Coronary artery (tissue), 2 donors: ENCODE measurements around the gene CDC42SE2.
"Not testable (repeated sequence)": the region's sequence is repeated elsewhere in the genome, so short reads cannot be mapped to it uniquely, and the experiment has no call there.

ENCODE experiments used
- DNase-seq: peaks from one replicate; pipeline ENCODE4 v3.0.0-alpha.2; 2017; ENCODE audit warnings: low spot score
- H3K27ac ChIP-seq, 2 donors: fragments of 200-600 bp; sonication (generic); one replicate each; pipeline ENCODE4 v1.5.1; 2016 to 2019
- H3K4me3 ChIP-seq: fragments of 200-600 bp; sonication (generic); 2 replicates; pipeline ENCODE4 v1.5.1; 2016; ENCODE audit warnings: mild to moderate bottlenecking, moderate library complexity
- TF ChIP-seq, protein P1 (sequence below): fragments of 200-600 bp; sonication (generic); IDR thresholded peaks from one replicate; pipeline ENCODE4 v1.5.1; 2019; ENCODE audit warnings: antibody characterized with exemption

The CDC42SE2 gene

GRCh38 chr5:131328536-131329285 is 64.9 kb downstream of the CDC42SE2 start:
- DNase-seq, result no peak
- no peak overlapping the region for H3K27ac ChIP-seq
- TF ChIP-seq, protein P1, sequence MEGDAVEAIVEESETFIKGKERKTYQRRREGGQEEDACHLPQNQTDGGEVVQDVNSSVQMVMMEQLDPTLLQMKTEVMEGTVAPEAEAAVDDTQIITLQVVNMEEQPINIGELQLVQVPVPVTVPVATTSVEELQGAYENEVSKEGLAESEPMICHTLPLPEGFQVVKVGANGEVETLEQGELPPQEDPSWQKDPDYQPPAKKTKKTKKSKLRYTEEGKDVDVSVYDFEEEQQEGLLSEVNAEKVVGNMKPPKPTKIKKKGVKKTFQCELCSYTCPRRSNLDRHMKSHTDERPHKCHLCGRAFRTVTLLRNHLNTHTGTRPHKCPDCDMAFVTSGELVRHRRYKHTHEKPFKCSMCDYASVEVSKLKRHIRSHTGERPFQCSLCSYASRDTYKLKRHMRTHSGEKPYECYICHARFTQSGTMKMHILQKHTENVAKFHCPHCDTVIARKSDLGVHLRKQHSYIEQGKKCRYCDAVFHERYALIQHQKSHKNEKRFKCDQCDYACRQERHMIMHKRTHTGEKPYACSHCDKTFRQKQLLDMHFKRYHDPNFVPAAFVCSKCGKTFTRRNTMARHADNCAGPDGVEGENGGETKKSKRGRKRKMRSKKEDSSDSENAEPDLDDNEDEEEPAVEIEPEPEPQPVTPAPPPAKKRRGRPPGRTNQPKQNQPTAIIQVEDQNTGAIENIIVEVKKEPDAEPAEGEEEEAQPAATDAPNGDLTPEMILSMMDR, result no peak
- H3K4me3 ChIP-seq, result no peak overlapping the region

- Histone ChIP-seq H3K27ac (no peak overlapping the region), H3K4me3 (no peak overlapping the region)
- TF ChIP-seq, protein P1, result no peak
- DNase-seq, result no peak
These were observed 65.4 kb downstream of the CDC42SE2 start for GRCh38 chr5:131329286-131329560.

GRCh38 chr5:131330031-131330430 is 66.2 kb downstream of the CDC42SE2 start:
- TF ChIP-seq, protein P1, result no peak
- Histone ChIP-seq H3K4me3 (no peak overlapping the region), H3K27ac (no peak overlapping the region)
- no peak for DNase-seq

DNA sequence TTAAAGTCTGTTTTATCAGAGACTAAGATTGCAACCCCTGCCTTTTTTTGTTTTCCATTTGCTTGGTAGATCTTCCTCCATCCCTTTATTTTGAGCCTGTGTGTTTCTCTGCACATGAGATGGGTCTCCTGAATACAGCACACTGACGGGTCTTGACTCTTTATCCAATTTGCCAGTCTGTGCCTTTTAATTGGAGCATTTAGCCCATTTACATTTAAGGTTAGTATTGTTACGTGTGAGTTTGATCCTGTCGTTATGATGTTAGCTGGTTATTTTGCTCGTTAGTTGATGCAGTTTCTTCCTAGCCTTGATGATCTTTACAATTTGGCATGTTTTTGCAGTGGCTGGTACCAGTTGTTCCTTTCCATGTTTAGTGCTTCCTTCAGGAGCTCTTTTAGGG is 71.9 kb downstream of the CDC42SE2 start:
- not testable (repeated sequence) for H3K4me3 ChIP-seq, DNase-seq, H3K27ac ChIP-seq

DNA sequence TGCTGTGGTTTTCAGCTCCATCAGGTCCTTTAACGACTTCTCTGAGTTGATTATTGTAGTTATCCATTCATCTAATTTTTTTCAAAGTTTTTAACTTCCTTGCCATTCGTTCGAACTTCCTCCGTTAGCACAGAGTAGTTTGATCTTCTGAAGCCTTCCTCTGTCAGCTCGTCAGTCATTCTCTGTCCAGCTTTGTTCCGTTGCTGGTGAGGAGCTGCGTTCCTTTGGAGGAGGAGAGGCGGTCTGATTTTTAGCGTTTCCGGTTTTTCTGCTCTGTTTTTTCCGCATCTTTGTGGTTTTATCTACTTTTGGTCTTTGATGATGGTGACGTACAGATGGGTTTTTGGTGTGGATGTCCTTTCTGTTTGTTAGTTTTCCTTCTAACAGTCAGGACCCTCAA is 72.9 kb downstream of the CDC42SE2 start:
- not testable (repeated sequence) for H3K4me3 ChIP-seq, DNase-seq

DNA sequence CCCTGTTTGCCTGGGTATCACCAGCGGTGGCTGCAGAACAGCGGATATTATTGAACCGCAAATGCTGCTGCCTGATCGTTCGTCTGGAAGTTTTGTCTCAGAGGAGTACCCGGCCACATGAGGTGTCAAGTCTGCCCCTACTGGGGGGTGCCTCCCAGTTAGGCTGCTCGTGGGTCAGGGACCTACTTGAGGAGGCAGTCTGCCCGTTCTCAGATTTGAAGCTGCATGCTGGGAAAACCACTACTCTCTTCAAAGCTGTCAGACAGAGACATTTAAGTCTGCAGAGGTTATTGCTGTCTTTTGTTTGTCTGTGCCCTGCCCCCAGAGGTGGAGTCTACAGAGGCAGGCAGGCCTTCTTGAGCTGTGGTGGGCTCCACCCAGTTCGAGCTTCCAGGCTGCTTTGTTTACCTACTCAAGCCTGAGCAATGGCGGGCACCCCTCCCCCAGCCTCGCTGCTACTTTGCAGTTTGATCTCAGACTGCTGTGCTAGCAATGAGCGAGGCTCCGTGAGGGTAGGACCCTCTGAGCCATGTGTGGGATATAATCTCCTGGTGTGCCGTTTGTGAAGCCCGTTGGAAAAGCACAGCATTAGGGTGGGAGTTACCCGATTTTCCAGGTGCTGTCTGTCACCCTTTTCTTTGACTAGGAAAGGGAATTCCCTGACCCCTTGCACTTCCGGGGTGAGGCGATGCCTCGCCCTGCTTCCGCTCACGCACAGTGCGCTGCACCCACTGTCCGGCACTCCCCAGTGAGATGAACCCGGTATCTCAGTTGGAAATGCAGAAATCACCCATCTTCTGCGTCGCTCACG is 73.6 kb downstream of the CDC42SE2 start:
- DNase-seq, H3K27ac ChIP-seq, H3K4me3 ChIP-seq: not testable (repeated sequence)

More for the DNA sequence above, 72.9 kb downstream of the CDC42SE2 start:
- H3K27ac ChIP-seq, result not testable (repeated sequence)

DNA sequence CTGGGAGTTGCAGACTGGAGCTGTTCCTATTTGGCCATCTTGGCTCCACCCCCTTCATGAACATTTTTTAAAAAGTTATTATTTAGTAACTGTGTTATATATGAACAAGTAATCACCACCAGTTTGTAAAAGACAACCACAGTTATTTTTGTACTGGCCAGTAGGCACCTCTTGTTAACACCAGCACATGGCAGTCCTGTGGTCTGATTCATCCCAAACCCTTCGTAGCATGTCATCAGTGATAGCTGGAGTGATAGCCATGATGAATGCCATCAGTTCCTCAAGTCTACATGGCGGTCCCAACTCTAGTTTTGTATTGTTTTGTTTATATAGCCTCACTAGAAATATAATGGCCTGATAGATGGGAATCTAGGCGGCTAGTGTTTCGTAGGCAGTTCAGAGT is 74.2 kb downstream of the CDC42SE2 start:
- Histone ChIP-seq H3K27ac (no peak overlapping the region), H3K4me3 (no peak overlapping the region)
- TF ChIP-seq, protein P1, result no peak
- DNase-seq, result no peak

DNA sequence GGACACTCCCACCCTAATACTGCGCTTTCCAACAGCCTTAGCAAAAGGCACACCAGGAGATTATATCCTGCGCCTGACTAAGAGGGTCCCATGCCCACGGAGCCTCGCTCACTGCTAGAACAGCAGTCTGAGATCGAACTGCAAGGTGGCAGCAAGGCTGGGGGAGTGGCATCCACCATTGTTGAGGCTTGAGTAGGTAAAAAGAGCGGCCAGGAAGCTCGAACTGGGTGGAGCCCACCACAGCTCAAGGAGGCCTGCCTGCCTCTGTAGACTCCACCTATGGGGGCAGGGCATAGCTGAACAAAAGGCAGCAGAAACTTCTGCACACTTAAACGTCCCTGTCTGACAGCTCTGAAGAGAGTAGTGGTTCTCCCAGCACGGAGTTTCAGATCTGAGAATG is 80.4 kb downstream of the CDC42SE2 start:
- not testable (repeated sequence) for H3K4me3 ChIP-seq, DNase-seq, H3K27ac ChIP-seq

DNA sequence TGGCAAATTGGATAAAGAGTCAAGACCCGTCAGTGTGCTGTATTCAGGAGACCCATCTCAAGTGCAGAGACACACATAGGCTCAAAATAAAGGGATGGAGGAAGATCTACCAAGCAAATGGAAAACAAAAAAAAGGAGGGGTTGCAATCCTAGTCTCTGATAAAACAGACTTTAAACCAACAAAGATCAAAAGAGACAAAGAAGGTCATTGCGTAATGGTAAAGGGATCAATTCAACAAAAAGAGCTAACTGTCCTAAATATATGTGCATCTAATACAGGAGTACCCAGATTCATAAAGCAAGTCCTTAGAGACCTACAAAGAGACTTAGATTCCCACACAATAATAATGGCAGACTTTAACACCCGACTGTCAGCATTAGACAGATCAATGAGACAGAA is 82.4 kb downstream of the CDC42SE2 start:
- not testable (repeated sequence) for DNase-seq, H3K27ac ChIP-seq, H3K4me3 ChIP-seq
